ENCODE measurements around the gene STX17.

GRCh38 chr9:99876190-99876589 lies 30.3 kb upstream of the STX17 start:
- TF ChIP-seq GATA3 (IDR thresholded peaks at IDR 0.05; ENCODE audit: low read depth, low read length) (no peak), GATA2 (IDR thresholded peaks at IDR 0.05; ENCODE audit: low read depth, low read length) (no peak)
